ENCODE results near the gene BSG.

DNA sequence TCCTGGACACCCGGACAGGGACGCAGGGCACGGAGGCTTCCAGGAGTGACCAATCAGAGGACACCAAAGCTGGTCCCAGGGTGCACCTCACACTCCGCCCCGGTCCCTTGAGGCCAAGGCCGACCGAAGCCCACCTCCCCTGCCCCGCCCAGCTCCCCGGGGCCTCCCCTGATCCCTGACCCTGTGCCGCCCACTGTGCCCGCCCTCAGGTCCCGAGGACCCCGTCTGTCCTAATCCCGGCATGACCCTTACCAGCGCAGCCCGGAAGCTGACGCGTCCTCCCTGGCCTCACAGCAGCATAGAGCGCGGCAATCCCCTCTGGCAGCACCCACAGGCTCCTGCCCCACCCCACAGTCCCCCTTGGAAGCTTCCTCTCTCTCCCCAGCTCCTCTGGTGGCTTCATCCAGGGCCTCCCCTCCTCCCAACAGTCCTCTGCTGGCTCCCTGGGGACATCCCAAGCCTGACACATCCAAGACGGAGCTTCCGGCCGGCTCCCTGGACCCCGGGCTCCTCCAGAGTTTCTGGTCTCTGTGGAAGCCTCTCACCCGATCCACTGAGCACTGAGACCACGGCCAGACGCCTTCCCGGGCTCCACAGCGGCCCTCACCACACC, 48.2 kb upstream of the BSG start:
- no peak for TF ChIP-seq POLR2A (IDR thresholded peaks at IDR 0.05; ENCODE audit: low read depth, low read length)
- TF ChIP-seq, protein P1, sequence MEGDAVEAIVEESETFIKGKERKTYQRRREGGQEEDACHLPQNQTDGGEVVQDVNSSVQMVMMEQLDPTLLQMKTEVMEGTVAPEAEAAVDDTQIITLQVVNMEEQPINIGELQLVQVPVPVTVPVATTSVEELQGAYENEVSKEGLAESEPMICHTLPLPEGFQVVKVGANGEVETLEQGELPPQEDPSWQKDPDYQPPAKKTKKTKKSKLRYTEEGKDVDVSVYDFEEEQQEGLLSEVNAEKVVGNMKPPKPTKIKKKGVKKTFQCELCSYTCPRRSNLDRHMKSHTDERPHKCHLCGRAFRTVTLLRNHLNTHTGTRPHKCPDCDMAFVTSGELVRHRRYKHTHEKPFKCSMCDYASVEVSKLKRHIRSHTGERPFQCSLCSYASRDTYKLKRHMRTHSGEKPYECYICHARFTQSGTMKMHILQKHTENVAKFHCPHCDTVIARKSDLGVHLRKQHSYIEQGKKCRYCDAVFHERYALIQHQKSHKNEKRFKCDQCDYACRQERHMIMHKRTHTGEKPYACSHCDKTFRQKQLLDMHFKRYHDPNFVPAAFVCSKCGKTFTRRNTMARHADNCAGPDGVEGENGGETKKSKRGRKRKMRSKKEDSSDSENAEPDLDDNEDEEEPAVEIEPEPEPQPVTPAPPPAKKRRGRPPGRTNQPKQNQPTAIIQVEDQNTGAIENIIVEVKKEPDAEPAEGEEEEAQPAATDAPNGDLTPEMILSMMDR (conservative IDR thresholded peaks at IDR 0.05; ENCODE audit: low read depth, low read length) = no peak
- no peak for TF ChIP-seq CEBPB (IDR thresholded peaks at IDR 0.05; ENCODE audit: low read depth, low read length)
- TF ChIP-seq SMC3 (IDR thresholded peaks at IDR 0.05; ENCODE audit: low read depth, low read length) = no peak
- TF ChIP-seq MAZ (IDR thresholded peaks at IDR 0.05; ENCODE audit: borderline replicate concordance, low read depth, low read length) = no peak
- no peak for TF ChIP-seq RFX5 (IDR thresholded peaks at IDR 0.05; ENCODE audit: low read depth, low read length)
- no peak for TF ChIP-seq MAFK (IDR thresholded peaks at IDR 0.05; ENCODE audit: low read depth, low read length)
